BLaER1 (cell line): Measurements from ENCODE around the gene ZDHHC15.
"Not testable (repeated sequence)": the region's sequence is repeated elsewhere in the genome, so short reads cannot be mapped to it uniquely, and the experiment has no call there.

Source experiments
- H3K27ac ChIP-seq: shearing (Covaris generic); formaldehyde crosslinking; 2 replicates; pipeline ENCODE4 v1.8.1; 2022
- H3K27me3 ChIP-seq: shearing (Covaris generic); formaldehyde crosslinking; 2 replicates; pipeline ENCODE4 v1.8.1; 2022
- H3K36me3 ChIP-seq: shearing (Covaris generic); formaldehyde crosslinking; 2 replicates; pipeline ENCODE4 v1.8.1; 2022
- H3K4me1 ChIP-seq: shearing (Covaris generic); formaldehyde crosslinking; 2 replicates; pipeline ENCODE4 v1.8.1; 2022
- H3K4me2 ChIP-seq: shearing (Covaris generic); formaldehyde crosslinking; 2 replicates; pipeline ENCODE4 v1.8.1; 2022
- H3K4me3 ChIP-seq: shearing (Covaris generic); formaldehyde crosslinking; 2 replicates; pipeline ENCODE4 v1.8.1; 2022
- H3K9ac ChIP-seq: shearing (Covaris generic); formaldehyde crosslinking; 2 replicates; pipeline ENCODE4 v1.8.1; 2022
- H3K9me3 ChIP-seq: shearing (Covaris generic); formaldehyde crosslinking; 2 replicates; pipeline ENCODE4 v1.8.1; 2022
- H4K20me1 ChIP-seq: shearing (Covaris generic); formaldehyde crosslinking; 2 replicates; pipeline ENCODE4 v1.8.1; 2022
- Cebpa-rat ChIP-seq: shearing (Covaris generic); IDR thresholded peaks from 2 replicates; pipeline ENCODE4 v1.8.1; 2022

The ZDHHC15 gene, protein sequence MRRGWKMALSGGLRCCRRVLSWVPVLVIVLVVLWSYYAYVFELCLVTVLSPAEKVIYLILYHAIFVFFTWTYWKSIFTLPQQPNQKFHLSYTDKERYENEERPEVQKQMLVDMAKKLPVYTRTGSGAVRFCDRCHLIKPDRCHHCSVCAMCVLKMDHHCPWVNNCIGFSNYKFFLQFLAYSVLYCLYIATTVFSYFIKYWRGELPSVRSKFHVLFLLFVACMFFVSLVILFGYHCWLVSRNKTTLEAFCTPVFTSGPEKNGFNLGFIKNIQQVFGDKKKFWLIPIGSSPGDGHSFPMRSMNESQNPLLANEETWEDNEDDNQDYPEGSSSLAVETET

DNA sequence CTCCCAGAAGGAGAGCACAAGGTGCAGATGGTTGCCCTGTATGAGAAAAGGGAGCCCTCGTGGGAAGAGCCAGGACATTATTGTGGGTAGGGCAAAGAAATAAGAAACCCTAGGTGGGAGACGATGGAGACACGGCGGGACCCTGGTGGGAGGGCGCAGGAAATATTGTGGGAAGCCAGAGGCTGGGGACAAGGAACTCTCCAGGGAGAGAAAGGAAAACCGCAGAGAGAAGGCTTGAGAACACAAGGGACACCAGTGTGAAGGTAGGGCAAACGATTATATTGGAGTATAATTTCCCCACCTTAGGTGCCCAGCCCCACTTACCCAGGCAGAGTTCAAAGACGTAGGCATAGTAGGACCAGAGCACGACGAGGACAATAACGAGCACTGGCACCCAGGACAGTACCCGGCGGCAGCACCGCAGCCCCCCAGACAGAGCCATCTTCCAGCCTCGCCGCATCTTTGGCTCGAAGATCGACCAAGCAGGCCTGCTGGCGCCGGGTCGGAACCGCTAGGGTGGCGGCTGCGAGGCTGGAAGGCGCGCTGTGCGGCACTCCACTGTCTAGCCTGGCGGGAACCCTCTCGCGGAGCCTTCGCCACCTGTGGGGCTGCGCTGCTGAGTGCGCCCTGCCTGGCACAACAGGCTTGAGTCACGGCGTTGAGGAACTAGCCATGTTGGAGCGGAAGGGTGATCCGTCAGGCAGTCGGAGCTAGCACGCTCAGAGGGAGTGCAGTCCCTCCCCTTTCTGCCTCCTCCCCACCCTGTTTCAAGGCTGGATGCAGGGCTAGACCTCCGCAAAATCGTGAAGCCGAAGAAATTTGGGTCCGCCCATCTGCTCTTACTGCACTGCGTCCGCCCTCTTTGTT is at the start of gene ZDHHC15:
TSS of gene ZDHHC15 (minus strand) at position 473 of the 867 bp plus-strand sequence. CDS start at position 460, 13 bp downstream.
- H3K9ac ChIP-seq: no peak within 1 kb of the TSS
- H3K4me2 ChIP-seq: no peak within 1 kb of the TSS
- no peak within 1 kb of the TSS for H3K4me3 ChIP-seq

DNA sequence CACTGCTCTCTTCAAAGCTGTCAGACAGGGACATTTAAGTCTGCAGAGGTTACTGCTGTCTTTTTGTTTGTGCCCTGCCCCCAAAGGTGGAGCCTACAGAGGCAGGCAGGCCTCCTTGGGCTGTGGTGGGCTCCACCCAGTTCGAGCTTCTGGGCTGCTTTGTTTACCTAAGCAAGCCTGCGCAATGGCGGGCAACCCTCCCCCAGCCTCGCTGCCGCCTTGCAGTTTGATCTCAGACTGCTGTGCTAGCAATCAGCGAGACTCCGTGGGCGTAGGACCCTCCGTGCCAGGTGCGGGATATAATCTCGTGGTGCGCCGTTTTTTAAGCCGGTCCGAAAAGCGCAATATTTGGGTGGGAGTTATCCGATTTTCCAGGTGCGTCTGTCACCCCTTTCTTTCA is 37.7 kb upstream of the ZDHHC15 start:
- H3K4me2 ChIP-seq, H3K27me3 ChIP-seq, H3K4me3 ChIP-seq, H3K9ac ChIP-seq, H3K36me3 ChIP-seq, H3K4me1 ChIP-seq, H4K20me1 ChIP-seq, H3K9me3 ChIP-seq, H3K27ac ChIP-seq: not testable (repeated sequence)

More for the DNA sequence above, at the start of gene ZDHHC15:
- H3K27me3 ChIP-seq: peaks cover 23% of the 10 kb centered on the region
- no peak for TF ChIP-seq Cebpa-rat
- peaks cover 6% of the 10 kb centered on the region for H3K9me3 ChIP-seq
- H3K4me1 ChIP-seq: no peaks in the 10 kb centered on the region
- H3K36me3 ChIP-seq: no peaks in the 10 kb centered on the region
- no peaks in the 10 kb centered on the region for H4K20me1 ChIP-seq
- no peak within 1 kb of the TSS for H3K27ac ChIP-seq

DNA sequence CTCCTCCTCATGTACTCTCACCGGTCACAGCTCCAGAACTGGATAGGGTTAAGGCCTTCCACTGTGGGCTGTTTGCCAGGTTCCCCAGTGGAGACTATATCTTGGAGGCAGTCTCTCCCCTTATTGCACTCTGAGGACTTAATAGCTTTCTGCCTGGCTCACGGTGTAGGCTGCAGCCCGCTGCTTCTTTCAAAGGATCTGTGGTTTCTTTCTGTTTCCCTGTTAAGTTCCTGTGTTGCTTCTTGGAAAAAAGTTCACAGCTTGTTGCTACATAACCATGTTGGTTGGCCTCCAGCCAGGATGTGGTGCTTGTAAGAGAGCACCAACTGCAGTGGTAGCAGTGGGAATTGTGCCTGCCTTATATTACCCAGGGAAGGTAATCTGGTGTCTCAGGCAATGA is 24.9 kb upstream of the ZDHHC15 start:
- no peak overlapping the region for H3K27ac ChIP-seq
- TF ChIP-seq Cebpa-rat: no peak
- H3K36me3 ChIP-seq: no peaks in the 10 kb centered on the region
- H3K4me2 ChIP-seq: no peak overlapping the region
- no peaks in the 10 kb centered on the region for H4K20me1 ChIP-seq
- H3K9ac ChIP-seq: no peak overlapping the region
- 0 out of 2 replicates have a peak, but pooled peaks cover 5% of the 10 kb centered on the region for H3K9me3 ChIP-seq
- peaks cover 49% of the 10 kb centered on the region for H3K27me3 ChIP-seq
- H3K4me1 ChIP-seq: peaks cover 20% of the 10 kb centered on the region
- H3K4me3 ChIP-seq: no peak overlapping the region

DNA sequence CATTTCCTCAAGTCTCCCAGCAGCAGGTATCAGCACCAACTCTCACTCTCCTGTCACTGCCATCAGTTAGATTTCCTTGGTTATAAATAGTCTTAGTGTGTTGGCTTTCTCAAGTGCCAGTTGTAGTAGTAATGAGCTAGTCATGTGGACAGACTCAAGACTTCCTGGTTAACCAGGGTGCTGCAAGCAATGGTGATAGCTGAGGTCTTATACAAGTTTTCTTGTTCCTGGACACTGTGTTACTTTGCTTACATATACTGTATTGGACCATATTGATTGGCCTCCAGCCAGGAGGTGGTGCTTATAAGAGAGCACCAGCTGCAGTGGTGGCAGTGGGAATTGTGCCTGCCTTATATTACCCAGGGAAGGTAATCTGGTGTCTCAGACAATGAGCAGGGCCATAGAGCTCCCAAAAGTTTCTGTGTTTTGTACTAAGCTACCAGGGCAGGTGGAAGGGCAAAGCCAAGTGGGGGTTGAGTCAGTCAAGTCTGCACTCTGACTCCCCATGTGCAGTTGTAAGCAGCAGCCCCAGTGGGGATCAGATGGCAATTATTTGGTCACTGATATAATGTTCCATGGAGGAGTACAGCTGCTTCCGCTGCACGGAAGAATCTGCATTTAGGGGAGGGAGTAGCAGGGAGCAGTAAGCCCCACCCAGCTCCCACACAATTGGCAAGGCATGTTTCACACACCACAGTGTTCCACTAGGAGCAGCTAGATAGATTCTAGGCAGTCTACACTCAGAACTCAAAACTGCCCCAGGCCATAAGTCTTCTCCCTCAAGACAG is 24.1 kb upstream of the ZDHHC15 start:
- Histone ChIP-seq H3K4me1 (peaks cover 20% of the 10 kb centered on the region), H4K20me1 (no peaks in the 10 kb centered on the region), H3K27me3 (peaks cover 56% of the 10 kb centered on the region), H3K9me3 (0 out of 2 replicates have a peak, but pooled peaks cover 5% of the 10 kb centered on the region), H3K36me3 (no peaks in the 10 kb centered on the region), H3K9ac (no peak overlapping the region), H3K4me3 (no peak overlapping the region), H3K4me2 (no peak overlapping the region), H3K27ac (no peak overlapping the region)
- no peak for TF ChIP-seq Cebpa-rat

DNA sequence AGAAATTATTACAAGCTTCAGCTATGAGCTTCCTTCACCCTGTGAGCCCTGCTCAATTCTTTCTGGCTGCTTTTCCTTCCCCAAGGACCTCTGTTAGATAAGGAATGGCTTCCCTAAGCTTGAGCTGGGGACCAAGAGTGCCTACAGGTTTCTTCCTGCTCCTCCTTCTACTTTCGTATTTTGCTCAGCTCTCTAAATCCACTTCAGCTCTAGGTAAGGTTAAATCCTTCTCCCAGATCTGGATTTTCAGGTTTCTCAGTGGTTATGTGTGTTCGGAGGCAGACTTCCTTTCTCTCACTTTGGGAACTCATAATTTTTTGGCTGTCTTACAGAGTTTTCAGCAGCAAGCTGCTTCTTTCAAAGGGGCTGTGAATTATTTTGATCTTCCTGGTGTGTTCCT is 21.9 kb upstream of the ZDHHC15 start:
- H3K9me3 ChIP-seq: no peaks in the 10 kb centered on the region
- no peaks in the 10 kb centered on the region for H3K36me3 ChIP-seq
- no peak for TF ChIP-seq Cebpa-rat
- peaks cover 56% of the 10 kb centered on the region for H3K27me3 ChIP-seq
- H3K4me3 ChIP-seq: no peak overlapping the region
- H3K4me1 ChIP-seq: peaks cover 20% of the 10 kb centered on the region
- H3K4me2 ChIP-seq: no peak overlapping the region
- H3K9ac ChIP-seq: no peak overlapping the region
- H4K20me1 ChIP-seq: no peaks in the 10 kb centered on the region
- no peak overlapping the region for H3K27ac ChIP-seq

DNA sequence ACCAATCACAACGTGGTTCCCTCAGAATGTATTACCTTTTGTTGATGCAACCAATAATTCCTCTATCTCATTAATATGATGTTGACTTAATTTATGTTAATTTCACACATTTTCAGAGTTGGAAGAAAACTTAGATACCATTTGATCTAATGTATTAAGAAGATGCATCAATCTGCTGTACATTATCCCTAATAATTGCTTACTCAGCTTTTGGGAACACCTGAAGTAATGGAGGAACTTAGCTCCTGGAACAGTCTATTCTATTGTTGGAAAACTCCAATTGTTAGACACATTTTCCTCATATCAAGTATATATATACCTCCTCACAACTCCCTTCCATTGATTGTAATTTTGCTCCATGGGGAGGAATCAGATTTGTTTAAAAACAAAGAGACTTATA is 38.9 kb downstream of the ZDHHC15 start:
- H3K27ac ChIP-seq: no peak overlapping the region
- H3K4me1 ChIP-seq: no peaks in the 10 kb centered on the region
- peaks cover 17% of the 10 kb centered on the region for H3K9me3 ChIP-seq
- H4K20me1 ChIP-seq: no peaks in the 10 kb centered on the region
- peaks cover 44% of the 10 kb centered on the region; the same call in 1 of the 2 replicates for H3K27me3 ChIP-seq
- no peak overlapping the region for H3K4me2 ChIP-seq
- no peak overlapping the region for H3K4me3 ChIP-seq
- no peaks in the 10 kb centered on the region for H3K36me3 ChIP-seq
- H3K9ac ChIP-seq: no peak overlapping the region
- no peak for TF ChIP-seq Cebpa-rat

DNA sequence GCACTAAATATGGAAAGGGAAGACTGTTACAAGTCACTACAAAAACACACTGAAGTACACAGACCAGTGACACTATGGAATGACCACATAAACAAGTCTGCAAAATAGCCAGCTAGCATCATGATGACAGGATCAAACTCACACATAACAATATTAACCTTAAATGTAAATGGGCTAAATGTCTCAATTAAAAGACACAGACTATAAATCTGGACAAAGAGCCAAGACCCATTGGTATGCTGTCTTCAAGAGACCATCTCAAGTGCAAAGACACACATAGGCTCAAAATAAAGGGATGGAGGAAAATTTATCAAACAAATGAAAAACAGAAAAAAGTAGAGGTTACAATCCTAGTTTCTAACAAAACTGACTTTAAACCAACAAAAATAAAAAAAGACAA is 61.1 kb downstream of the ZDHHC15 start:
- H3K27ac ChIP-seq, H3K27me3 ChIP-seq, H3K9ac ChIP-seq, H3K4me3 ChIP-seq, H3K4me1 ChIP-seq, H3K4me2 ChIP-seq, H3K36me3 ChIP-seq, H4K20me1 ChIP-seq: not testable (repeated sequence)
- peaks cover 42% of the 10 kb centered on the region for H3K9me3 ChIP-seq

DNA sequence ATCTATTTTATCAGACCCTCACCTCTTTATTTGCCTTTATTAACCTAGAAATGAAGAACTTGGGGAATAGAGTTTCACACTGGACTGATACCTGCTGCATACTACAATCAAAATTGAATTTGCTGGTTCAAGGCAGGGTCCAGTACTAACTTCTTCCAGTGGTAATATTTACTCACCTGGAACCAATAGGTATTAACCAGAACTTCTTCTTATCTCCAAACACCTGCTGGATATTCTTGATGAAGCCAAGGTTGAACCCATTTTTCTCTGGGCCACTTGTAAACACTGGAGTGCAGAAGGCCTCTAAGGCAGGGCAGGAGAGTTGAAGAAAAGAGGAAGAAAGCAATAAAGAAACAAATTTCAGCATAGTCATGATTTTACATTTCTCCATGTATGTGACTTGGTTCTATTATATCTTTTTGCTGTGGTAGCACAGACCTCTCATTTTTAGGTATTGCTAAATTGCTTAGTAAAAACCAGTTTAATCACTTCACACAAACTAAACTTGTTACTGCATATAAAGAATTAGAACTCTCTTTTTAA is 101.1 kb downstream of the ZDHHC15 start:
- Histone ChIP-seq H3K27me3 (peaks cover 27% of the 10 kb centered on the region), H3K4me2 (no peak overlapping the region), H3K27ac (no peak overlapping the region)

DNA sequence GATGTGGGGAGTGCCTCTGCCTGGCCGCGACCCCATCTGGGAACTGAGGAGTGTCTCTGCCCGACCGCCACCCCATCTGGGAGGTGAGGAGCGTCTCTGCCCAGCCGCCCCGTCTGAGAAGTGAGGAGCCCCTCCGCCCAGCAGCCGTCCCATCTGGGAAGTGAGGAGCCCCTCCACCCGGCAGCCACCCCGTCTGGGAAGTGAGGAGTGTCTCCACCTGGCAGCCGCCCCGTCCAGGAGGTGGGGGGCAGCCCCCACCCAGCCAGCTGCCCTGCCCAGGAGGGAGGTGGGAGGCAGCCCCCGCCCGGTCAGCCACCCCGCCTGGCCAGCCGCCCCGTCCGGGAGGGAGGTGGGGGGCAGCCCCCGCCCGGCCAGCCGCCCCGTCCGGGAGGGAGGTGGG is 115.7 kb downstream of the ZDHHC15 start:
- not testable (repeated sequence) for H3K27ac ChIP-seq, H3K4me3 ChIP-seq, H4K20me1 ChIP-seq, H3K9ac ChIP-seq, H3K4me1 ChIP-seq, H3K36me3 ChIP-seq, H3K4me2 ChIP-seq
- H3K27me3 ChIP-seq: peaks cover 17% of the 10 kb centered on the region; the same call in 1 of the 2 replicates
- peaks cover 29% of the 10 kb centered on the region for H3K9me3 ChIP-seq

More for the DNA sequence above, 101.1 kb downstream of the ZDHHC15 start:
- Histone ChIP-seq H3K9ac (no peak overlapping the region), H3K4me3 (no peak overlapping the region), H3K4me1 (no peaks in the 10 kb centered on the region), H3K9me3 (no peaks in the 10 kb centered on the region), H3K36me3 (no peaks in the 10 kb centered on the region), H4K20me1 (no peaks in the 10 kb centered on the region)
- TF ChIP-seq Cebpa-rat: no peak
